ENCODE data around the gene CAMK1D. TPM values are rescaled to one million over a fixed set of nuclear protein-coding genes. Genes with fewer than 3 reads are reported as not detected.
A peak's percentile ranks its signal among the peaks of the same experiment; 100 is the strongest.

The CAMK1D gene
- total RNA-seq, 4 donors from 2014 or later, result 13.5 to 21.4 (median 15.7) TPM

DNA sequence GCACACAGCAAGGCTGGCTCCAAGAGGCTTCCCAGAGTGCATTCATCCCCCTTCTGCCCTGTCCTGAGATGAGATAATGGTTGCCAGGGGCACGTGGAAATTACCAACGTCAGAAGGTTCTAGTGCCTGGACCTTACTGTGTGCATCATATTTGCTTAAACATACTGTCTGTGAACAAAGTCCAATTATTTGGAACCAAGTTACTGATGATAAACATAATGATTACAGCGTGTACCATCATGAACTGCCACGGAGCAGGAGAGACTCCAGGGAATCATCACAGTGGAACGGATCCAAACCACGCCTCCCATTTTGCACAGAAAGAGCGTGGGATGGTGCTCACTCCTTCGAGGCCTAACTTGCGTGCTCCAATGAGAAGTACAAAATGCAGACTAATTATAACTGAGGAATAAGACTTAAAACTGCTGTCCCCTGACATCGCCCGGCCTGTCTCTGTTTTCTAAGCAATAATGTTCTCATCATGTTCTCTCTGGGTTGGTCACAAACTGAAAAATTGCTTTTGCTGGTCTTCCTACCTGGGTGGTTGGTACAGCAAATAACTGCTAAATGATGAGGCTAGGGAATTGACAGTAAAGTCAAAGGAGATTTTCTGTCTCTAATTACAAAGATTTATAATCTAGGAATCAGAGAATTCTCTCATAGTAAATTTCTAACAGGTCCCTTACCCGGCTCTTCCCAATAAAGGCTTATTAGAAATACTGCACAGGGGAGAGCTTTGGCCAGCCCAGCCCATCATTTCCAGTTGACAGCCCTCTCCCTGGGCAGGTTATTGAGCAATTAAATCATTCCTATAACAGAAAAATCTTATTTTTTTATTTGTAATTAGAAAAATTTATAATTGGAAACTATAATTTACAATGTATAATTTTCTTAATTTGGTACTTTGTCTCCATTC lies 182.2 kb downstream of the CAMK1D start:
- H3K9me3 ChIP-seq, result no peaks in the 10 kb centered on the region
- peak; percentile 29 for DNase-seq
- no peaks in the 10 kb centered on the region for H3K27me3 ChIP-seq
- 59 to 66% methylated on average over 9 to 12 of the region's 12 CpGs for WGBS, 2 donors (ENCODE audit: low coverage in 1 of 2)
- peaks cover 0 to 14% (median 0%) of the 10 kb centered on the region in 4 donors for H3K4me1 ChIP-seq
- no peaks in the 10 kb centered on the region for H3K36me3 ChIP-seq
- no peak overlapping the region for H3K4me3 ChIP-seq
- peak overlapping the region in 2 of 4 donors; percentile 21 to 35 for H3K27ac ChIP-seq
- intact Hi-C loops (cut with DNase I; ENCODE audit: low total_unique reads), result no loop called here
- peak in 2 of 3 donors; percentile 7 to 36 for TF ChIP-seq POLR2AphosphoS5 (IDR thresholded peaks at IDR 0.05)
- peak; percentile 24 for TF ChIP-seq EP300 (IDR thresholded peaks at IDR 0.05; ENCODE audit: low read depth)
- TF ChIP-seq POLR2A (IDR thresholded peaks at IDR 0.05), result no peak
- TF ChIP-seq, protein P1, sequence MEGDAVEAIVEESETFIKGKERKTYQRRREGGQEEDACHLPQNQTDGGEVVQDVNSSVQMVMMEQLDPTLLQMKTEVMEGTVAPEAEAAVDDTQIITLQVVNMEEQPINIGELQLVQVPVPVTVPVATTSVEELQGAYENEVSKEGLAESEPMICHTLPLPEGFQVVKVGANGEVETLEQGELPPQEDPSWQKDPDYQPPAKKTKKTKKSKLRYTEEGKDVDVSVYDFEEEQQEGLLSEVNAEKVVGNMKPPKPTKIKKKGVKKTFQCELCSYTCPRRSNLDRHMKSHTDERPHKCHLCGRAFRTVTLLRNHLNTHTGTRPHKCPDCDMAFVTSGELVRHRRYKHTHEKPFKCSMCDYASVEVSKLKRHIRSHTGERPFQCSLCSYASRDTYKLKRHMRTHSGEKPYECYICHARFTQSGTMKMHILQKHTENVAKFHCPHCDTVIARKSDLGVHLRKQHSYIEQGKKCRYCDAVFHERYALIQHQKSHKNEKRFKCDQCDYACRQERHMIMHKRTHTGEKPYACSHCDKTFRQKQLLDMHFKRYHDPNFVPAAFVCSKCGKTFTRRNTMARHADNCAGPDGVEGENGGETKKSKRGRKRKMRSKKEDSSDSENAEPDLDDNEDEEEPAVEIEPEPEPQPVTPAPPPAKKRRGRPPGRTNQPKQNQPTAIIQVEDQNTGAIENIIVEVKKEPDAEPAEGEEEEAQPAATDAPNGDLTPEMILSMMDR (IDR thresholded peaks at IDR 0.05), result no peak
- in situ Hi-C loops (cut with MboI; ENCODE audit: low pct_ligation_motif_present in 1 of 4, low pct_unique_long_range_greater_than_20kb in 1 of 4, low sequenced_read_pairs in 3 of 4), result no loop called here

DNA sequence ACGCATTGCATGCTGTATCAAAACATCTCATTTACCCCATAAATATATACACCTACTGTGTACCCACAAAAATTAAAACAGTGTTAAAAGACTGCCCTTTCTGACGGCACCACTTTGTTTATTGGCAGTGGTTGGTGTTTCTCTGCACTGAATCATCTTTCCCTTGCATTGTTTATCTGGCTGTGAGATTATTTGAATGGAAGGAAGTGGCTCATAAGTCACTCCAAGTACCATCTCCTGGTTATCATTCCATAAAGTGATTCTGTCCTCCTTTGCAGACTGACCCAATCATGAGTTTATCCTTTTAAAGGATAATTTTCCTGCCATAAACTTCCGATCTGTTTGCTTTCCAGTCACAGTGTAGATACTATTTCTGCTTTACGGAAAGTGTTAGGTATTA lies 183.8 kb downstream of the CAMK1D start:
- intact Hi-C loops (cut with DNase I; ENCODE audit: low total_unique reads) (no loop called here), in situ Hi-C loops (cut with MboI; ENCODE audit: low pct_ligation_motif_present in 1 of 4, low pct_unique_long_range_greater_than_20kb in 1 of 4, low sequenced_read_pairs in 3 of 4) (no loop called here)
- no peak overlapping the region for H3K4me3 ChIP-seq
- no peaks in the 10 kb centered on the region for H3K27me3 ChIP-seq
- no peak for TF ChIP-seq POLR2AphosphoS5 (IDR thresholded peaks at IDR 0.05)
- TF ChIP-seq EP300 (IDR thresholded peaks at IDR 0.05; ENCODE audit: low read depth), result no peak
- TF ChIP-seq POLR2A (IDR thresholded peaks at IDR 0.05), result no peak
- TF ChIP-seq, protein P1 (IDR thresholded peaks at IDR 0.05), result no peak
- no peaks in the 10 kb centered on the region for H3K36me3 ChIP-seq
- peaks cover 0 to 10% (median 0%) of the 10 kb centered on the region in 4 donors for H3K4me1 ChIP-seq
- WGBS, 2 donors (ENCODE audit: low coverage in 1 of 2), result 68 to 88% methylated on average over 2 to 4 of the region's 4 CpGs
- DNase-seq, result no peak
- no peak overlapping the region for H3K27ac ChIP-seq
- H3K9me3 ChIP-seq, result no peaks in the 10 kb centered on the region

DNA sequence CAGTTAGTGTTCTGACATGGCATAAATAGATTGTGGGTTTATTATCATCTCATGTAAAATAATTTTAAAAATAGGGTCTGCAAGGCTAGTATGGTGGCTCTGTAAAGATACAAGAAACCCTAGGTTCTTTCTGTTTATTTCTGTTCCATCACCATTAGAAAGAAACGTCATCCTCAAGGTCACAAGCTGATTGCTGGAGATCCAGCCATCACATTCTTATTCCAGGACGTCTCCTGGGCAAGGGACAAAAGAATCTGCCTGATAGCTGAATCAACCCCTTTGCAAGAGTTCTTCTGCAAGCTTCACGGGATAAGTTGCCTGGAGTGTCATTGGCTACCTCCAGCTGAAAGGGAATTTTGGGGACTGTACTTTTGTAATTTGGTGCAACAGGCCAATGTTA lies 184.4 kb downstream of the CAMK1D start:
- H3K4me3 ChIP-seq, result no peak overlapping the region
- in situ Hi-C loops (cut with MboI; ENCODE audit: low pct_ligation_motif_present in 1 of 4, low pct_unique_long_range_greater_than_20kb in 1 of 4, low sequenced_read_pairs in 3 of 4), result no loop called here
- TF ChIP-seq POLR2A (IDR thresholded peaks at IDR 0.05), result no peak
- no peak for TF ChIP-seq POLR2AphosphoS5 (IDR thresholded peaks at IDR 0.05)
- no peak for TF ChIP-seq EP300 (IDR thresholded peaks at IDR 0.05; ENCODE audit: low read depth)
- TF ChIP-seq, protein P1 (IDR thresholded peaks at IDR 0.05), result no peak
- 92 to 94% methylated on average over 2 to 3 of the region's 3 CpGs for WGBS, 2 donors (ENCODE audit: low coverage in 1 of 2)
- H3K36me3 ChIP-seq, result no peaks in the 10 kb centered on the region
- intact Hi-C loops (cut with DNase I; ENCODE audit: low total_unique reads), result no loop called here
- no peaks in the 10 kb centered on the region for H3K9me3 ChIP-seq
- H3K4me1 ChIP-seq, result peaks cover 0 to 10% (median 0%) of the 10 kb centered on the region in 4 donors
- no peak for DNase-seq
- no peaks in the 10 kb centered on the region for H3K27me3 ChIP-seq
- no peak overlapping the region for H3K27ac ChIP-seq

- in situ Hi-C loops (cut with MboI; ENCODE audit: low pct_ligation_motif_present in 1 of 4, low pct_unique_long_range_greater_than_20kb in 1 of 4, low sequenced_read_pairs in 3 of 4), result no loop called here
- TF ChIP-seq, protein P1 (IDR thresholded peaks at IDR 0.05), result no peak
- TF ChIP-seq EP300 (IDR thresholded peaks at IDR 0.05; ENCODE audit: low read depth) (no peak), POLR2AphosphoS5 (IDR thresholded peaks at IDR 0.05) (no peak), POLR2A (IDR thresholded peaks at IDR 0.05) (no peak)
- no peak overlapping the region for H3K27ac ChIP-seq
Measured at GRCh38 chr10:12534824-12535223, 185.5 kb downstream of the CAMK1D start.

More at GRCh38 chr10:12534824-12535223, 185.5 kb downstream of the CAMK1D start:
- no peaks in the 10 kb centered on the region for H3K9me3 ChIP-seq
- H3K36me3 ChIP-seq, result no peaks in the 10 kb centered on the region
- no peak overlapping the region for H3K4me3 ChIP-seq
- H3K4me1 ChIP-seq, result peaks cover 0 to 10% (median 0%) of the 10 kb centered on the region in 4 donors
- no peaks in the 10 kb centered on the region for H3K27me3 ChIP-seq
- intact Hi-C loops (cut with DNase I; ENCODE audit: low total_unique reads), result no loop called here
- 60 to 84% methylated on average over 1 to 9 of the region's 9 CpGs for WGBS, 2 donors (ENCODE audit: low coverage in 1 of 2)
- DNase-seq, result no peak
